Left renal pelvis (tissue), 4 donors: ENCODE measurements around the gene CPA1. TPM values are rescaled to one million over a fixed set of nuclear protein-coding genes. Genes with fewer than 3 reads are reported as not detected.

Experiments used
- DNase-seq, 4 donors: peaks; one replicate each; pipeline ENCODE4 v3.0.0-alpha.2; 2013; ENCODE audit warnings: low read depth in 4 of 4, low spot score in 3 of 4
- polyA plus RNA-seq, 4 donors: library from polyadenylated mRNA; unstranded; fragments of 120-200 nt; gene quantifications; one replicate each; pipeline ENCODE4 v1.2.1, GENCODE V29; 2013; ENCODE audit not compliant: insufficient read length in 4 of 4

Gene CPA1
- polyA plus RNA-seq, 4 donors: 1.6 to 3.1 (median 2.1) TPM

GRCh38 chr7:130393841-130394411, 13.6 kb downstream of the CPA1 start:
- DNase-seq: no peak

- DNase-seq: no peak
These were observed 14.3 kb downstream of the CPA1 start for GRCh38 chr7:130394421-130395195.

GRCh38 chr7:130395421-130395820, 15.1 kb downstream of the CPA1 start:
- no peak for DNase-seq

GRCh38 chr7:130396109-130396508, 15.8 kb downstream of the CPA1 start:
- no peak for DNase-seq

- DNase-seq: no peak
These were observed 16.9 kb downstream of the CPA1 start for GRCh38 chr7:130397051-130397757.

GRCh38 chr7:130397758-130398073, 17.4 kb downstream of the CPA1 start:
- DNase-seq: no peak

GRCh38 chr7:130398526-130399090, 18.3 kb downstream of the CPA1 start:
- DNase-seq: no peak

GRCh38 chr7:130400120-130400572, 19.9 kb downstream of the CPA1 start:
- no peak for DNase-seq

- no peak for DNase-seq
These were observed 20.8 kb downstream of the CPA1 start for GRCh38 chr7:130401101-130401500.

- no peak for DNase-seq
These were observed 21.3 kb downstream of the CPA1 start for GRCh38 chr7:130401578-130401977.

- DNase-seq: no peak
These were observed 24.7 kb downstream of the CPA1 start for GRCh38 chr7:130405003-130405402.

GRCh38 chr7:130409067-130409711, 28.9 kb downstream of the CPA1 start:
- no peak for DNase-seq

GRCh38 chr7:130409712-130410072, 29.4 kb downstream of the CPA1 start:
- no peak for DNase-seq

GRCh38 chr7:130410868-130411541, 30.7 kb downstream of the CPA1 start:
- DNase-seq: no peak

GRCh38 chr7:130413201-130413600, 32.9 kb downstream of the CPA1 start:
- no peak for DNase-seq

GRCh38 chr7:130415006-130415405, 34.7 kb downstream of the CPA1 start:
- no peak for DNase-seq

GRCh38 chr7:130417213-130417612, 36.9 kb downstream of the CPA1 start:
- DNase-seq: no peak

GRCh38 chr7:130418306-130418705, 38.0 kb downstream of the CPA1 start:
- DNase-seq: no peak

GRCh38 chr7:130419658-130420057, 39.4 kb downstream of the CPA1 start:
- no peak for DNase-seq

GRCh38 chr7:130420943-130421578, 40.8 kb downstream of the CPA1 start:
- no peak for DNase-seq
